GM08714 (cell line): Measurements from ENCODE around the gene CSF1.
"Not testable (repeated sequence)": the region's sequence is repeated elsewhere in the genome, so short reads cannot be mapped to it uniquely, and the experiment has no call there.

ENCODE experiments used
- H3K4me3 ChIP-seq: fragments of 200-500 bp; sonication (Bioruptor generic); 2 replicates; pipeline ENCODE4 v1.5.1; 2014; ENCODE audit warnings: mild to moderate bottlenecking, low read length, inconsistent platforms
- ZNF274 ChIP-seq: IDR thresholded peaks from 2 replicates; pipeline ENCODE4 v1.6.1; 2012; ENCODE audit warnings: mild to moderate bottlenecking, low read depth, low read length

Gene CSF1

GRCh38 chr1:109917768-109918606, 7.3 kb downstream of the CSF1 start:
- no peak overlapping the region for H3K4me3 ChIP-seq
- no peak for TF ChIP-seq ZNF274

- no peak for TF ChIP-seq ZNF274
These were observed 8.0 kb downstream of the CSF1 start for GRCh38 chr1:109918671-109919070.

GRCh38 chr1:109919303-109919702, 8.7 kb downstream of the CSF1 start:
- H3K4me3 ChIP-seq: no peak overlapping the region
- TF ChIP-seq ZNF274: no peak

More at GRCh38 chr1:109918671-109919070, 8.0 kb downstream of the CSF1 start:
- no peak overlapping the region for H3K4me3 ChIP-seq

- H3K4me3 ChIP-seq: not testable (repeated sequence)
These were observed 9.7 kb downstream of the CSF1 start for GRCh38 chr1:109920391-109920790.

- H3K4me3 ChIP-seq: no peak overlapping the region
- no peak for TF ChIP-seq ZNF274
These were observed 11.7 kb downstream of the CSF1 start for GRCh38 chr1:109922326-109922725.

GRCh38 chr1:109923131-109923945, 12.7 kb downstream of the CSF1 start:
- H3K4me3 ChIP-seq: no peak overlapping the region
- TF ChIP-seq ZNF274: no peak

GRCh38 chr1:109923946-109924275, 13.3 kb downstream of the CSF1 start:
- no peak overlapping the region for H3K4me3 ChIP-seq
- TF ChIP-seq ZNF274: no peak

GRCh38 chr1:109924316-109924715, 13.7 kb downstream of the CSF1 start:
- TF ChIP-seq ZNF274: no peak
- no peak overlapping the region for H3K4me3 ChIP-seq

GRCh38 chr1:109925159-109925990, 14.7 kb downstream of the CSF1 start:
- TF ChIP-seq ZNF274: no peak

GRCh38 chr1:109926662-109927300, 16.1 kb downstream of the CSF1 start:
- H3K4me3 ChIP-seq: no peak overlapping the region
- no peak for TF ChIP-seq ZNF274

More at GRCh38 chr1:109925159-109925990, 14.7 kb downstream of the CSF1 start:
- H3K4me3 ChIP-seq: no peak overlapping the region

- no peak for TF ChIP-seq ZNF274
- H3K4me3 ChIP-seq: no peak overlapping the region
These were observed 16.7 kb downstream of the CSF1 start for GRCh38 chr1:109927356-109927755.

GRCh38 chr1:109927911-109928321, 17.3 kb downstream of the CSF1 start:
- no peak for TF ChIP-seq ZNF274
- no peak overlapping the region for H3K4me3 ChIP-seq

- no peak for TF ChIP-seq ZNF274
- no peak overlapping the region for H3K4me3 ChIP-seq
These were observed 18.0 kb downstream of the CSF1 start for GRCh38 chr1:109928591-109929111.
